C1 segment of cervical spinal cord (tissue), 14 donors: ENCODE data around the gene PPM1F.
"Not testable (repeated sequence)": the region's sequence is repeated elsewhere in the genome, so short reads cannot be mapped to it uniquely, and the experiment has no call there.

ENCODE experiments used
- DNase-seq, 14 donors: peaks; one replicate each; lab custom pipeline; 2025; lab: John Stamatoyannopoulos, UW

Gene PPM1F

GRCh38 chr22:21942407-21943343, 10.0 kb downstream of the PPM1F start:
- peak in 5 of 14 donors; percentile 17 to 52 (median 27) for DNase-seq

- no peak for DNase-seq
These were observed 10.7 kb downstream of the PPM1F start for GRCh38 chr22:21941921-21942320.

GRCh38 chr22:21940521-21940920, 12.1 kb downstream of the PPM1F start:
- peak in 3 of 14 donors; percentile 11 to 17 (median 14) for DNase-seq

GRCh38 chr22:21939935-21940334, 12.7 kb downstream of the PPM1F start:
- not testable (repeated sequence) for DNase-seq

GRCh38 chr22:21939461-21939913, 13.2 kb downstream of the PPM1F start:
- peak in 3 of 14 donors; percentile 18 to 29 (median 19) for DNase-seq

- no peak for DNase-seq
These were observed 13.7 kb downstream of the PPM1F start for GRCh38 chr22:21938906-21939305.

- DNase-seq = peak; percentile 57 to 97 (median 92)
These were observed 14.4 kb downstream of the PPM1F start for GRCh38 chr22:21938071-21938822.

GRCh38 chr22:21937821-21938070, 14.9 kb downstream of the PPM1F start:
- peak in 2 of 14 donors; percentile 80 to 88 for DNase-seq

GRCh38 chr22:21937041-21937820, 15.4 kb downstream of the PPM1F start:
- DNase-seq = peak in 12 of 14 donors; percentile 31 to 74 (median 50)

GRCh38 chr22:21936151-21936775, 16.4 kb downstream of the PPM1F start:
- DNase-seq = peak in 5 of 14 donors; percentile 19 to 32 (median 24)

- peak in 11 of 14 donors; percentile 39 to 70 (median 44) for DNase-seq
These were observed 18.7 kb downstream of the PPM1F start for GRCh38 chr22:21933910-21934309.

- no peak for DNase-seq
These were observed 19.2 kb downstream of the PPM1F start for GRCh38 chr22:21933413-21933812.

GRCh38 chr22:21932347-21932746, 20.3 kb downstream of the PPM1F start:
- no peak for DNase-seq

- no peak for DNase-seq
These were observed 21.6 kb downstream of the PPM1F start for GRCh38 chr22:21931056-21931455.

GRCh38 chr22:21929253-21929652, 23.4 kb downstream of the PPM1F start:
- no peak for DNase-seq

GRCh38 chr22:21928048-21928447, 24.6 kb downstream of the PPM1F start:
- no peak for DNase-seq

- DNase-seq = no peak
These were observed 25.3 kb downstream of the PPM1F start for GRCh38 chr22:21927174-21927823.

GRCh38 chr22:21926728-21927127, 25.9 kb downstream of the PPM1F start:
- no peak for DNase-seq

GRCh38 chr22:21923163-21923561, 29.5 kb downstream of the PPM1F start:
- no peak for DNase-seq

- DNase-seq = no peak
These were observed 30.1 kb downstream of the PPM1F start for GRCh38 chr22:21922370-21923162.
